NCI-H1105 (cell line): ENCODE measurements around the gene FOXP1.

Experiments
- DNase-seq: peaks from one replicate; lab custom pipeline; 2025; lab: John Stamatoyannopoulos, UW

The FOXP1 gene

GRCh38 chr3:71372241-71372768, 211.2 kb downstream of the FOXP1 start:
- DNase-seq: no peak

GRCh38 chr3:71371282-71371681, 212.2 kb downstream of the FOXP1 start:
- DNase-seq: no peak

- DNase-seq: no peak
Measured at GRCh38 chr3:71370467-71370866, 213.1 kb downstream of the FOXP1 start.

GRCh38 chr3:71369701-71370391, 213.7 kb downstream of the FOXP1 start:
- DNase-seq: no peak

- no peak for DNase-seq
Measured at GRCh38 chr3:71366988-71367604, 216.4 kb downstream of the FOXP1 start.

- no peak for DNase-seq
Measured at GRCh38 chr3:71361334-71361890, 222.1 kb downstream of the FOXP1 start.

- DNase-seq: no peak
Measured at GRCh38 chr3:71360764-71361163, 222.8 kb downstream of the FOXP1 start.

- no peak for DNase-seq
Measured at GRCh38 chr3:71360180-71360579, 223.3 kb downstream of the FOXP1 start.

- no peak for DNase-seq
Measured at GRCh38 chr3:71358243-71358642, 225.3 kb downstream of the FOXP1 start.

- no peak for DNase-seq
Measured at GRCh38 chr3:71356265-71356664, 227.3 kb downstream of the FOXP1 start.

GRCh38 chr3:71355862-71356261, 227.7 kb downstream of the FOXP1 start:
- DNase-seq: no peak

- DNase-seq: no peak
Measured at GRCh38 chr3:71355037-71355436, 228.5 kb downstream of the FOXP1 start.

GRCh38 chr3:71351403-71352149, 232.0 kb downstream of the FOXP1 start:
- DNase-seq: no peak

- no peak for DNase-seq
Measured at GRCh38 chr3:71350998-71351397, 232.5 kb downstream of the FOXP1 start.

- no peak for DNase-seq
Measured at GRCh38 chr3:71348831-71349230, 234.7 kb downstream of the FOXP1 start.

GRCh38 chr3:71348001-71348632, 235.4 kb downstream of the FOXP1 start:
- no peak for DNase-seq

- no peak for DNase-seq
Measured at GRCh38 chr3:71346061-71346460, 237.5 kb downstream of the FOXP1 start.

- no peak for DNase-seq
Measured at GRCh38 chr3:71345429-71346040, 238.0 kb downstream of the FOXP1 start.

- DNase-seq: no peak
Measured at GRCh38 chr3:71341721-71342120, 241.8 kb downstream of the FOXP1 start.

GRCh38 chr3:71339049-71339448, 244.5 kb downstream of the FOXP1 start:
- peak; percentile 77 for DNase-seq

- DNase-seq: no peak
Measured at GRCh38 chr3:71332813-71333212, 250.7 kb downstream of the FOXP1 start.

GRCh38 chr3:71330909-71331308, 252.6 kb downstream of the FOXP1 start:
- DNase-seq: no peak
